ENCODE measurements around the gene AGBL4.

DNA sequence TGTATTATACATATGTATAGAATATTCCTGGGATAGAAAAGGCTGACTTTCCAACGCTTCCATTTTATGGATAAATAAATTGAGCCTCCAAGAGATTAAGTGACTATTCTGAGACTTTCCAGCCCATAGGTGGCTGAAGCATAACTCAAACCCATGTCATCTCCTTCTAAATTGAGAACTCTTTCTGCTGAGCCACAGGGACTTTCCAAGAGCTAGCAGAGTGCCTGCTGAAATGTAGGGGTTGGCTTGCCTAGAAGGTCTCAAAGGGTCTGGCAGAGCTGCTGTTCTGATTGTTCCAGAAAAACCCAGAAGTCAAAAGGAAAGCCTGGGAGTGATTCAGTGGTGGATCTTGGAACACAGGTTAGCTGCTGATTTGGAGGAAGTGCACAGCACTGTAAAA lies 1100.6 kb downstream of the AGBL4 start:
- TF ChIP-seq CTCF (conservative IDR thresholded peaks at IDR 0.05; ENCODE audit: low read depth, low read length) (no peak), EZH2 (IDR thresholded peaks at IDR 0.05; ENCODE audit: low read length, unreplicated experiment) (no peak)
